KOPT-K1 (cell line): ENCODE data around the gene IMMP2L.

ENCODE experiments used
- H3K27ac ChIP-seq: fragments of 200-600 bp; sonication (generic); 2 replicates; pipeline ENCODE4 v1.5.1; 2016; ENCODE audit warnings: antibody characterized with exemption, mild to moderate bottlenecking, low read depth, low read length; ENCODE audit not compliant: poor library complexity, severe bottlenecking
- H3K36me3 ChIP-seq: fragments of 200-600 bp; sonication (generic); 2 replicates; pipeline ENCODE4 v1.5.1; 2017; ENCODE audit warnings: antibody characterized with exemption, mild to moderate bottlenecking, low read length, moderate library complexity; ENCODE audit not compliant: insufficient read depth
- H3K9me3 ChIP-seq: fragments of 200-600 bp; sonication (generic); 2 replicates; pipeline ENCODE4 v1.5.1; 2017; ENCODE audit warnings: antibody characterized with exemption, low read length, mild to moderate bottlenecking; ENCODE audit not compliant: insufficient read depth, poor library complexity, severe bottlenecking

The IMMP2L gene

GRCh38 chr7:110831419-110831818, 730.9 kb downstream of the IMMP2L start:
- H3K9me3 ChIP-seq: no peaks in the 10 kb centered on the region
- no peaks in the 10 kb centered on the region for H3K36me3 ChIP-seq
- H3K27ac ChIP-seq: no peak overlapping the region

- Histone ChIP-seq H3K27ac (no peak overlapping the region), H3K9me3 (no peaks in the 10 kb centered on the region), H3K36me3 (no peaks in the 10 kb centered on the region)
These were observed 731.5 kb downstream of the IMMP2L start for GRCh38 chr7:110830778-110831177.

- H3K27ac ChIP-seq: no peak overlapping the region
- H3K9me3 ChIP-seq: no peaks in the 10 kb centered on the region
- no peaks in the 10 kb centered on the region for H3K36me3 ChIP-seq
These were observed 734.4 kb downstream of the IMMP2L start for GRCh38 chr7:110827936-110828335.

GRCh38 chr7:110827287-110827855, 734.9 kb downstream of the IMMP2L start:
- no peaks in the 10 kb centered on the region for H3K36me3 ChIP-seq
- no peak overlapping the region for H3K27ac ChIP-seq
- no peaks in the 10 kb centered on the region for H3K9me3 ChIP-seq

- peaks cover 6% of the 10 kb centered on the region for H3K9me3 ChIP-seq
- H3K36me3 ChIP-seq: no peaks in the 10 kb centered on the region
- H3K27ac ChIP-seq: no peak overlapping the region
These were observed 748.3 kb downstream of the IMMP2L start for GRCh38 chr7:110813986-110814385.

- H3K36me3 ChIP-seq: no peaks in the 10 kb centered on the region
- H3K27ac ChIP-seq: no peak overlapping the region
- H3K9me3 ChIP-seq: no peaks in the 10 kb centered on the region
These were observed 752.5 kb downstream of the IMMP2L start for GRCh38 chr7:110809832-110810231.

- H3K36me3 ChIP-seq: no peaks in the 10 kb centered on the region
- H3K27ac ChIP-seq: no peak overlapping the region
- no peaks in the 10 kb centered on the region for H3K9me3 ChIP-seq
These were observed 753.9 kb downstream of the IMMP2L start for GRCh38 chr7:110808361-110808760.

GRCh38 chr7:110804501-110804900, 757.8 kb downstream of the IMMP2L start:
- no peak overlapping the region for H3K27ac ChIP-seq
- H3K36me3 ChIP-seq: no peaks in the 10 kb centered on the region

GRCh38 chr7:110803602-110804143, 758.6 kb downstream of the IMMP2L start:
- Histone ChIP-seq H3K9me3 (no peaks in the 10 kb centered on the region), H3K27ac (no peak overlapping the region), H3K36me3 (no peaks in the 10 kb centered on the region)

More at GRCh38 chr7:110804501-110804900, 757.8 kb downstream of the IMMP2L start:
- no peaks in the 10 kb centered on the region for H3K9me3 ChIP-seq

- H3K27ac ChIP-seq: no peak overlapping the region
- H3K36me3 ChIP-seq: no peaks in the 10 kb centered on the region
- H3K9me3 ChIP-seq: no peaks in the 10 kb centered on the region
These were observed 760.8 kb downstream of the IMMP2L start for GRCh38 chr7:110801502-110801901.

GRCh38 chr7:110800984-110801383, 761.3 kb downstream of the IMMP2L start:
- Histone ChIP-seq H3K36me3 (no peaks in the 10 kb centered on the region), H3K27ac (no peak overlapping the region), H3K9me3 (no peaks in the 10 kb centered on the region)

GRCh38 chr7:110797656-110798055, 764.6 kb downstream of the IMMP2L start:
- no peaks in the 10 kb centered on the region for H3K9me3 ChIP-seq
- no peak overlapping the region for H3K27ac ChIP-seq
- no peaks in the 10 kb centered on the region for H3K36me3 ChIP-seq

GRCh38 chr7:110790992-110791391, 771.3 kb downstream of the IMMP2L start:
- Histone ChIP-seq H3K9me3 (no peaks in the 10 kb centered on the region), H3K36me3 (no peaks in the 10 kb centered on the region)

GRCh38 chr7:110786328-110786965, 775.8 kb downstream of the IMMP2L start:
- no peak overlapping the region for H3K27ac ChIP-seq
- no peaks in the 10 kb centered on the region for H3K9me3 ChIP-seq
- H3K36me3 ChIP-seq: no peaks in the 10 kb centered on the region

More at GRCh38 chr7:110790992-110791391, 771.3 kb downstream of the IMMP2L start:
- H3K27ac ChIP-seq: no peak overlapping the region

- H3K9me3 ChIP-seq: no peaks in the 10 kb centered on the region
- no peaks in the 10 kb centered on the region for H3K36me3 ChIP-seq
- H3K27ac ChIP-seq: no peak overlapping the region
These were observed 777.5 kb downstream of the IMMP2L start for GRCh38 chr7:110784749-110785148.

GRCh38 chr7:110780712-110781111, 781.6 kb downstream of the IMMP2L start:
- H3K27ac ChIP-seq: no peak overlapping the region
- H3K9me3 ChIP-seq: no peaks in the 10 kb centered on the region
- H3K36me3 ChIP-seq: no peaks in the 10 kb centered on the region
